Lung (tissue), 12 donors: ENCODE measurements around the gene MAPK6. TPM values are rescaled to one million over a fixed set of nuclear protein-coding genes. Genes with fewer than 3 reads are reported as not detected.

Experiments
- ATAC-seq: fragments of 200-7000 bp; cut with Tn5 transposase; one replicate; pipeline ENCODE4 v1.9.1; 2020; ENCODE audit warnings: moderate number of reproducible peaks; ENCODE audit not compliant: insufficient read depth, low FRiP score
- DNase-seq, 3 donors: peaks; one replicate each; pipeline ENCODE4 v3.0.0-alpha.2; 2013 to 2017
- H3K27ac ChIP-seq, 2 donors: one replicate each; pipeline ENCODE4 v1.5.1; 2013; ENCODE audit warnings: mild to moderate bottlenecking in 2 of 2, moderate library complexity in 2 of 2, control low read depth in 1 of 2, inconsistent platforms in 1 of 2, low read depth in 1 of 2, low read length in 1 of 2
- H3K27me3 ChIP-seq, 3 donors: one replicate each; pipeline ENCODE4 v1.5.1; 2013; ENCODE audit warnings: low read length in 2 of 3; ENCODE audit not compliant: control insufficient read depth in 3 of 3, insufficient read depth in 3 of 3
- H3K36me3 ChIP-seq, 4 donors: one replicate each; pipeline ENCODE4 v1.5.1; 2013; ENCODE audit warnings: low read length in 4 of 4, mild to moderate bottlenecking in 1 of 4, moderate library complexity in 1 of 4; ENCODE audit not compliant: control insufficient read depth in 4 of 4, insufficient read depth in 4 of 4
- H3K4me1 ChIP-seq, 5 donors: one replicate each; pipeline ENCODE4 v1.5.1; 2013; ENCODE audit warnings: low read length in 5 of 5, mild to moderate bottlenecking in 2 of 5, moderate library complexity in 1 of 5; ENCODE audit not compliant: control insufficient read depth in 5 of 5, insufficient read depth in 5 of 5
- H3K4me3 ChIP-seq: one replicate; pipeline ENCODE4 v1.5.1; 2013; ENCODE audit warnings: mild to moderate bottlenecking, control low read depth, moderate library complexity
- H3K9ac ChIP-seq, 2 donors: one replicate each; pipeline ENCODE4 v1.5.1; 2013; ENCODE audit warnings: low read length in 2 of 2, control low read depth in 1 of 2; ENCODE audit not compliant: insufficient read depth in 1 of 2
- H3K9me3 ChIP-seq, 4 donors: one replicate each; pipeline ENCODE4 v1.5.1; 2013; ENCODE audit warnings: low read length in 3 of 4, mild to moderate bottlenecking in 1 of 4, moderate library complexity in 1 of 4; ENCODE audit not compliant: control insufficient read depth in 4 of 4, insufficient read depth in 3 of 4
- CTCF ChIP-seq: IDR thresholded peaks from 2 replicates; pipeline ENCODE4 v1.5.1; 2012; ENCODE audit warnings: mild to moderate bottlenecking; ENCODE audit errors: control extremely low read depth, extremely low read depth
- WGBS, 2 donors: extraction: QIAGEN DNeasy Blood & Tissue Kit; methylation state at CpG; one replicate each; pipeline ENCODE4 v1.1.7; 2013; 5-methylcytosine and 5-hydroxymethylcytosine counted together
- polyA plus RNA-seq, 2 donors: library from polyadenylated mRNA; stranded (reverse); fragments of 200-250 nt; gene quantifications; one replicate each; pipeline ENCODE4 v1.2.1, GENCODE V29; 2013
- total RNA-seq, 2 donors: library from RNA; depleted of rRNA in 1 of 2; stranded (reverse); fragments of >200 nt in 1 of 2; gene quantifications; one replicate each; pipeline ENCODE4 v1.2.1, GENCODE V29; 2014 to 2021
- donor health status: control.
- donor health status: control.
- donor health status: Bipolar disorder and iron deficiency.
- donor health status: healthy.
- donor health status: DM: yes; HTN: yes; CAD: no.

MAPK6 gene
- total and polyA plus RNA-seq, 4 donors, result 5.4 to 39.8 (median 24.6) TPM

- no peak overlapping the region for H3K27ac ChIP-seq
- no peak for DNase-seq
- WGBS, 2 donors, result 45 to 60% methylated on average over 9 of the region's 9 CpGs
- H3K36me3 ChIP-seq, result no peaks in the 10 kb centered on the region
- H3K4me1 ChIP-seq, result peaks cover 0 to 17% (median 4%) of the 10 kb centered on the region in 5 donors
- no peak overlapping the region for H3K9ac ChIP-seq
- no peak overlapping the region for H3K4me3 ChIP-seq
- TF ChIP-seq CTCF, result no peak
- no peak for ATAC-seq
- H3K9me3 ChIP-seq, result peaks cover 0 to 3% (median 0%) of the 10 kb centered on the region in 4 donors
- H3K27me3 ChIP-seq, result peaks cover 0 to 19% (median 8%) of the 10 kb centered on the region in 3 donors
Observed at GRCh38 chr15:52115598-52116427, 96.8 kb downstream of the MAPK6 start.

Other genes with a start within 250 kb of the MAPK6 start
- gene TMOD3, start 189.6 kb upstream of the MAPK6 start, total RNA-seq, result 100 to 1,000 TPM in 1 of 2 donors, 10 to 100 TPM in 1; 65.8 to 108 TPM
- gene TMOD3, start 189.6 kb upstream of the MAPK6 start, polyA plus RNA-seq, result 10 to 100 TPM; 12.4 to 16.4 TPM
- gene LEO1, start 47.4 kb upstream of the MAPK6 start, total RNA-seq, result 10 to 100 TPM; 12.4 to 25.4 TPM
- 10 to 100 TPM in 1 of 2 donors, 1 to 10 TPM in 1; 7.1 to 12.3 TPM for gene LEO1, start 47.4 kb upstream of the MAPK6 start, polyA plus RNA-seq
- under 1 TPM in 1 of 2 donors, not detected in 1; 0.15 TPM for gene BCL2L10, start 93.6 kb downstream of the MAPK6 start, total RNA-seq
- gene BCL2L10, start 93.6 kb downstream of the MAPK6 start, polyA plus RNA-seq, result under 1 TPM; 0.05 to 0.14 TPM
- 10 to 100 TPM; 13.7 to 21.5 TPM for gene GNB5, start 172.2 kb downstream of the MAPK6 start, total RNA-seq
- 1 to 10 TPM; 8.0 to 8.8 TPM for gene GNB5, start 172.2 kb downstream of the MAPK6 start, polyA plus RNA-seq